ENCODE results near the gene AKAP13. TPM values are rescaled to one million over a fixed set of nuclear protein-coding genes. Genes with fewer than 3 reads are reported as not detected.

AKAP13 gene
- total RNA-seq, 2 experiments from 2014 or later = 282 to 304 TPM

GRCh38 chr15:85625856-85626255 is 245.5 kb downstream of the AKAP13 start:
- ATAC-seq (ENCODE audit: poor library complexity) (peak; percentile 75), DNase-seq (peak in 4 of 14 experiments; percentile 27 to 84 (median 68))

GRCh38 chr15:85627213-85627935 is 247.0 kb downstream of the AKAP13 start:
- Histone ChIP-seq H3K27ac (ENCODE audit: low read depth in 1 of 2, low read length in 2 of 2) (no peak overlapping the region), H3K4me1 (ENCODE audit: insufficient read depth, low read length) (peaks cover 31% of the 10 kb centered on the region), H3K27me3 (ENCODE audit: control insufficient read depth in 1 of 2, insufficient read depth in 2 of 2, low read length in 2 of 2) (no peaks in the 10 kb centered on the region), H3K9me3 (ENCODE audit: control insufficient read depth in 1 of 2, insufficient read depth in 1 of 2, low read length in 2 of 2) (no peaks in the 10 kb centered on the region), H3K36me3 (ENCODE audit: insufficient read depth, low read length) (peaks cover 6% of the 10 kb centered on the region), H3K4me3 (ENCODE audit: low read length) (no peak overlapping the region)
- Mint-ChIP-seq H3K36me3 (ENCODE audit: low read depth) (peaks cover 46% of the 10 kb centered on the region), H3K9me3 (no peaks in the 10 kb centered on the region), H3K27me3 (no peaks in the 10 kb centered on the region), H3K4me1 (ENCODE audit: low read depth) (peaks cover 78% of the 10 kb centered on the region), H3K4me3 (no peak overlapping the region), H3K27ac (no peak overlapping the region)
- DNase-seq (no peak), ATAC-seq (ENCODE audit: poor library complexity) (no peak)
- ChIA-PET CTCF (interaction anchor here (1.0 to 1.3 kb wide), 2 partner anchors 30 to 331 kb away, joined by 3 read pairs; no protein-coding TSS in a partner anchor), POLR2A (interaction anchor here (1.4 kb wide), 1 partner anchor 14 kb away, joined by 5 read pairs; no protein-coding TSS in a partner anchor)
- intact Hi-C loops (cut with DNase I, micrococcal nuclease) = no loop called here
- TF ChIP-seq CTCF (IDR thresholded peaks at IDR 0.05) = no peak

More at GRCh38 chr15:85625856-85626255, 245.5 kb downstream of the AKAP13 start:
- H3K27ac ChIP-seq (ENCODE audit: low read depth in 1 of 2, low read length in 2 of 2) = peak overlapping the region; percentile 5 to 25
- peaks cover 36% of the 10 kb centered on the region for H3K4me1 ChIP-seq (ENCODE audit: insufficient read depth, low read length)
- ChIA-PET CTCF (no interaction called here), POLR2A (interaction anchor here (0.8 to 1.2 kb wide), 8 partner anchors 38 to 246 kb away, joined by 3 to 4 read pairs (median 4); partner anchors contain the start of gene AKAP13)
- H3K9me3 ChIP-seq (ENCODE audit: control insufficient read depth in 1 of 2, insufficient read depth in 1 of 2, low read length in 2 of 2) = no peaks in the 10 kb centered on the region
- Mint-ChIP-seq H3K36me3 (ENCODE audit: low read depth) (peaks cover 39% of the 10 kb centered on the region), H3K27me3 (no peaks in the 10 kb centered on the region), H3K9me3 (no peaks in the 10 kb centered on the region), H3K27ac (peak overlapping the region; percentile 79), H3K4me1 (ENCODE audit: low read depth) (peaks cover 81% of the 10 kb centered on the region), H3K4me3 (peak overlapping the region; percentile 49)
- intact Hi-C loops (cut with DNase I, micrococcal nuclease) = loop anchor here in 1 of 2 experiments (2.0 kb wide), 1 partner anchor 43 kb away; no protein-coding TSS in a partner anchor
- H3K4me3 ChIP-seq (ENCODE audit: low read length) = no peak overlapping the region
- H3K36me3 ChIP-seq (ENCODE audit: insufficient read depth, low read length) = peaks cover 6% of the 10 kb centered on the region
- H3K27me3 ChIP-seq (ENCODE audit: control insufficient read depth in 1 of 2, insufficient read depth in 2 of 2, low read length in 2 of 2) = no peaks in the 10 kb centered on the region
- TF ChIP-seq CTCF (IDR thresholded peaks at IDR 0.05) = no peak

- DNase-seq (no peak), ATAC-seq (ENCODE audit: poor library complexity) (no peak)
- ChIA-PET POLR2A (interaction anchor here (0.7 kb wide), 1 partner anchor 109 kb away, joined by 4 read pairs; no protein-coding TSS in a partner anchor), CTCF (interaction anchor here (0.6 to 1.0 kb wide), 2 partner anchors 15 to 27 kb away, joined by 3 read pairs; no protein-coding TSS in a partner anchor)
- Mint-ChIP-seq H3K36me3 (ENCODE audit: low read depth) (peaks cover 49% of the 10 kb centered on the region), H3K27me3 (no peaks in the 10 kb centered on the region), H3K4me1 (ENCODE audit: low read depth) (peaks cover 60% of the 10 kb centered on the region), H3K27ac (no peak overlapping the region), H3K9me3 (no peaks in the 10 kb centered on the region), H3K4me3 (no peak overlapping the region)
- Histone ChIP-seq H3K27me3 (ENCODE audit: control insufficient read depth in 1 of 2, insufficient read depth in 2 of 2, low read length in 2 of 2) (no peaks in the 10 kb centered on the region), H3K36me3 (ENCODE audit: insufficient read depth, low read length) (peaks cover 17% of the 10 kb centered on the region), H3K4me1 (ENCODE audit: insufficient read depth, low read length) (peaks cover 11% of the 10 kb centered on the region), H3K9me3 (ENCODE audit: control insufficient read depth in 1 of 2, insufficient read depth in 1 of 2, low read length in 2 of 2) (no peaks in the 10 kb centered on the region), H3K4me3 (ENCODE audit: low read length) (no peak overlapping the region), H3K27ac (ENCODE audit: low read depth in 1 of 2, low read length in 2 of 2) (no peak overlapping the region)
- TF ChIP-seq CTCF (IDR thresholded peaks at IDR 0.05) = no peak
- intact Hi-C loops (cut with DNase I, micrococcal nuclease) = no loop called here
These were observed 249.9 kb downstream of the AKAP13 start for GRCh38 chr15:85630311-85630710.
